KOPT-K1 (cell line): ENCODE measurements around the gene HINT3.
"Not testable (repeated sequence)": the region's sequence is repeated elsewhere in the genome, so short reads cannot be mapped to it uniquely, and the experiment has no call there.

ENCODE experiments used
- H3K27ac ChIP-seq: fragments of 200-600 bp; sonication (generic); 2 replicates; pipeline ENCODE4 v1.5.1; 2016; ENCODE audit warnings: antibody characterized with exemption, mild to moderate bottlenecking, low read depth, low read length; ENCODE audit not compliant: poor library complexity, severe bottlenecking
- H3K36me3 ChIP-seq: fragments of 200-600 bp; sonication (generic); 2 replicates; pipeline ENCODE4 v1.5.1; 2017; ENCODE audit warnings: antibody characterized with exemption, mild to moderate bottlenecking, low read length, moderate library complexity; ENCODE audit not compliant: insufficient read depth
- H3K9me3 ChIP-seq: fragments of 200-600 bp; sonication (generic); 2 replicates; pipeline ENCODE4 v1.5.1; 2017; ENCODE audit warnings: antibody characterized with exemption, low read length, mild to moderate bottlenecking; ENCODE audit not compliant: insufficient read depth, poor library complexity, severe bottlenecking

HINT3 gene

DNA sequence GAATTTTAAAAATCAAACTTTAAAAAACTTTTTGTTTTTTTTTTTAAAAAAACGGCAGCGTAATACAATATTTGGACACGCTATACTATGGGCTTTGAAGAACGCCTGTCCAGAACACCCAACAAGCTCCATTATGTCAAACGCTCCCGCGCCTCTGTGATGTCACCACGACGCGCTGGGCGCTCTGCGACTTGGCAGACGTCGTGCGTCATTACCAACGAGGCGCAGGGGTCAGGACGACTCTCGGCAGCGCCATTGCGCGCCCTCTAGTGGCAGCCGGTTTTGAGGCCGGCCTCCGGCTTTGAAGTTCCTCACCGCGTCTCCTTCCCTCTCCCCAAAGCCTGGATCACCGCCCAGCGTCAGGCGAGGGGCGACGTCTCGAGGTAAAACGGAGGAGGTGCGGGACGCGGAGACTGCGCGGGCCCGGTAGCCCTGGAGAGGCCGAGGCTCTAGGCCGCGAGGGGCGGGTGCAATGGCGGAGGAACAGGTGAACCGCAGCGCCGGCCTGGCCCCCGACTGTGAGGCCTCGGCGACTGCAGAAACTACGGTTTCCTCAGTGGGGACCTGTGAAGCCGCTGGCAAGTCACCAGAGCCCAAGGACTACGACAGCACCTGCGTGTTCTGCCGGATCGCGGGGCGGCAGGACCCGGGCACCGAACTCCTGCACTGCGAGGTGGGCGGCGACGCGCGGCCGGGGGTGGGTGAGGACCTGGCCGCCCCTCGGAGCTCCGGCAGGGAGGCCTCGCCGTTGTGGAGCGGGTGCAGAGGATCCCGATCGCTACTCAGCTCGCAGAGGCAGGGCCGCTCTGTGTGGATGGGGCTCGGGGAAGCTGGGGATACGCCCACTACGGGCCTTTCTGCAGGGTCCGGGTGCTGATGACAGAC, at the start of gene HINT3:
Gene HINT3, plus strand, starts transcription at position 265 of the 885 bp plus-strand sequence. Its CDS starts 208 bp downstream, at position 473.
- H3K36me3 ChIP-seq: peaks cover 15% of the 10 kb centered on the region; the same call in 1 of the 2 replicates
- peaks cover 7% of the 10 kb centered on the region for H3K9me3 ChIP-seq
- peak within 1 kb of the TSS; percentile 84 for H3K27ac ChIP-seq

DNA sequence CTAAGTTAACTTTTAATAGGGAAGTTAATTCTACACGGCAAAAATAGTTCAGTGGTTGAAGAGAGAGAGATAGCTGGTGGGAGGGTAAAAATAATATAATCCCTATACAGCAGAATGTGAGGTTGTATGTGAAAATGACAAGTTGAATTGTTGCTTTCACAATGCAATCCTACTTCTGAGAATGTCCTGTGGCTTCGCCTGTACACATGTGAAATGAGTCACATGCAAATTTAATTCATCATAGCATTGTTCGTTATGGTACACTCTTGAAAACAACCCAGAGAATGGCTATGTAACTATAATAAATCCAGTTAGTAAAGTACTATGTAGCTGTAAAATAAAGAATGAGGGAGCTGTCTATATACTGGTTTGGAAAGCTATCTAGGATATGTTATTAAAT, 46.0 kb upstream of the HINT3 start:
- Histone ChIP-seq H3K27ac (no peak overlapping the region), H3K36me3 (peaks cover 9% of the 10 kb centered on the region; the same call in 1 of the 2 replicates), H3K9me3 (no peaks in the 10 kb centered on the region)

DNA sequence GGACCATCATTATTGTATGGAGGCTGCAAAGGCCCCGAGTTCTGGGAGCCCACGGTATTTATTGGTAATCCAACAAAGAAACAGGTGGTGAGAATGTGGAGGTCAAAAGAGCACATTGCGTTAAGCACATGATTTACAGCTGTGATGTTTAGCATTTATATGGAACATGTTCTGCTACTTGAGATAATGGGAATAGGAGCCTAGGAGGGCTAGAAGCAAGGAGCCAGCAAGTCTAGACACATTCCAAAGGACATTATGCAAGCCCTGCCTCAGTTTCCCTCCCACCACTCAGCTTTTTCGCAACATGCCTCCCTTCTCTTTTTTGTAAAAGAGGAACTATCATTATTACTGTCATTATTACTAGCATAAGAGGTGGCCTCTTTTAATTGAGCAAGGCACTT, 45.5 kb upstream of the HINT3 start:
- not testable (repeated sequence) for H3K27ac ChIP-seq, H3K9me3 ChIP-seq
- H3K36me3 ChIP-seq: peaks cover 13% of the 10 kb centered on the region

DNA sequence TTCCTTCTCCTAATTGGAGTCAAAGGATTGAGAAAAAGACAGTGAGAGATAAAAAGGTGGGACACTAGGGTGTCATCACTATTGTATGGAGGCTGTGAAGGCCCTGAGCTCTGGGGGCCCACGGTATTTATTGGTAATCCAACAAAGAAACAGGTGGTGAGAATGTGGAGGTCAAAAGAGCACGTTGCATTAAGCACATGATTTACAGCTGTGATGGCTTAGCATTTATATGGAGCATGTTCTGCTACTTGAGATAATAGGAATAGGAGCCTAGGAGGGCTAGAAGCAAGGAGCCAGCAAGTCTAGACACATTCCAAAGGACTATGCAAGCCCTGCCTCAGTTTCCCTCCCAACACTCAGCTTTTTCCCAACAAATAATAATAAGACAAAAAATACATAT, 44.1 kb upstream of the HINT3 start:
- not testable (repeated sequence) for H3K27ac ChIP-seq, H3K9me3 ChIP-seq
- peaks cover 24% of the 10 kb centered on the region for H3K36me3 ChIP-seq

DNA sequence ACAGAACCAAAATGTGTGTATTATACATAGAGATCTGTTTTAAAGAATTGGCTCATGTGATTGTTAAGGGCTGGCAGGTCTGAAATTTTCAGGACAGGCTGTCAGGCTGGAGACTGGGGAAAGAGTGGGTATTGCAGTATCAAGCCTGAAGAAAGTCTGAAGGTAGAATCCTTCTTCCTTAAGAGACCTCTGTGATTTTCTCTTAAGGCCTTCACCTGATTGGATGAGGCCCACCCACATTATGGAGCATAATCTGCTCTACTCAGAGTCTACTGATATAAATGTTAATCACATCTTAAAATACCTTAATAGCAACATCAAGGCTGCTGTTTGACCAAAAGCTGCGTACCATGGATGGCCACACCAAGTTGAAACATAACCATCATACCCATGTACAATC, 43.4 kb upstream of the HINT3 start:
- H3K27ac ChIP-seq: no peak overlapping the region
- H3K9me3 ChIP-seq: no peaks in the 10 kb centered on the region
- peaks cover 21% of the 10 kb centered on the region for H3K36me3 ChIP-seq

DNA sequence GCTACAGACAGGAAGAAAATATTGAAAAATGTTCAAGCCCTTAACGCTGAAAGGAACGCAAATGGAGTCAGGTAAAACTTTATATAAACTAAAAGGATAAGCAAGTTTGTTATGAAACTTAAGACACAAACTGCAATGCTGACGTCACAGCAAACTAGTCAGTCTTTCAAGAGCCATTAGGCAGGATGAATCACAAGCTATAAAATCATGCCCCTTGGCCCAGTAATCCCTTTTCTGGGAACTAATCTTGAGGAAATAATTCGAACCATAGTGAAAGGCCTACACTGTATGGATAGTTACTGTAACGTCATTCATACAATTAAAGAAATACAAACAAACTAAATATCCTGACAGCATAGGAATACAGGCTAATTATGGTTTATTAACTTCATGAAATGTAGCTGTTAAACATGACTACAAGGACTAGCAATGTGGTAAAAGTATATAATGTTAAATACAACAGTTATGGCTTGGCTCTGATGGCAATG, 42.7 kb upstream of the HINT3 start:
- H3K9me3 ChIP-seq: no peaks in the 10 kb centered on the region
- no peak overlapping the region for H3K27ac ChIP-seq
- peaks cover 20% of the 10 kb centered on the region for H3K36me3 ChIP-seq

DNA sequence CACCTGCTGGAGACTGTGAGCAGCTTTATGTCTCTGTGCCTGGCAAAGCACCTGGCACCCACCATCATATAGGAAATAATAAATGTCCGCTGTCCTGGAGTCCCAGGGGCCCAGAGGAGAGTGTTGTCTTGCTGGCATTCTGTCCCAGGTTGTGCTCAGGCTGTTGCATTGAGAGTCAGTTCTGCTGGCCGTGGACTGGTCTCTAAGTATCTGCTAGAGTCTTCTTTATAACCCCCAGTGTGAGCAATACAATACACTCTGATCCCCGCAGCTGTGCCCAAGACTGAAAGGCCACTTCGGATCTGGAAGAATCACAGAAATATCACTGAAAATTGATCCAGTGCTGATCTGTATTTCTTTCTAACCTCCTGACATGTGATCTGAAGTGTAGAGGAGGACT, 38.3 kb upstream of the HINT3 start:
- no peak overlapping the region for H3K27ac ChIP-seq
- H3K9me3 ChIP-seq: no peaks in the 10 kb centered on the region
- H3K36me3 ChIP-seq: peaks cover 41% of the 10 kb centered on the region

DNA sequence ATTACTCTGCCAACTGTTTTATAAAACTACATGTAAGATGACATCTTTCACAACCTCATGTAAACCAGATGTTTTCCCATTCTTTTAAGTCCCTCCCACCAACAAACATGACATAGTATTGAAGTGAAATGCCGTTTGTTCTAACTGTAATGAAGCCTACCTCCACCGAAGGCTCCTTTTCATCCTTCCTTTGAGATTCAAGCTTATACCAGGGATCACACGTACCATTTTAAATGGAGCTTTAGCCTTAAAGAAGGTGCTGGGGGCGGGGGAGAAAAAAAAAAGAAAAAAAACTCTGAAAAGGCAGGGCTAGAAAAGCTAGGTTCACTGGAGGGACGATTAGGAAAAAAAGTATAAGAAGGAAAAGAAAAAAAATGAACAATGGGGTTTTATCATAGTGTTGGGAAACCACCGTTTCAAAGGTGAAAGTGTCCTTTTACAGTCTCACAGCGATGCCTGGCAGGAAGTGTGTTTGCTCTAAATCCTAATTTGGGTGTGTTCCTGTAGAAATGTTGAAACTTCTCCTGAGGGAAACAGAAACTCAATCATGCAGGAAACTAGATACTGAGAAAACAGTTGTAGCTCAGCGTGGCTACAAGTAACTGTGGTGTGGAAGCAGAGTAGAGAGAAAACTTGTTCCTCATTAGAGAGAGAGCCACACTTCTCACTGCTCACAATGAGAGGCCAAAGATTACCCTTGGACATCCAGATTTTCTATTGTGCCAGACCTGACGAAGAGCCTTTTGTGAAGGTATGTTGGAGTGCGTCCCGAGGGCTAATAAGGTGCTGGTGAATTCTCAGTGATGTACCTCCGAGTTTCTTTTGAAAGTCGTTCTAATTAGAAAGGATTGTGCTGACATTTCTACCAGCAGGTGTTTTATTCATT, 37.6 kb upstream of the HINT3 start:
- Histone ChIP-seq H3K27ac (peak overlapping the region; percentile 56), H3K9me3 (no peaks in the 10 kb centered on the region), H3K36me3 (peaks cover 48% of the 10 kb centered on the region)

DNA sequence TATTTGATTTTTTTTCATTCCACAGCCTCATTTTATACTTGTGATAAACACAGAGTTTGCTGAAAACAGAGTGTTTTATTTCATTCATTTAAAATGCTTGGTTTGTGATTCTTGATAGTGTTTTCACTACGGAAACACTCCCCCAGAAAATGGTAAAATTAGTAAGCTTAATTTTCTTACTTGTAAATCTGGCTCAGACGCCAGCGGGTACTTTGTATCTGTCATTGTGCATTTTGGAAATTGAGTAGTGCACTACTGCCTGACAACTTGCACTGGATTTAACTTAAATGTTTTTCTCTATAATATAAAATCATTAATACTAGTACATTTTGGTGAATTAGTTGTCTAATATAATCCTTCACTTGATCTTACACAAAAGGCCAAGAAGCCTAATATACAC, 37.0 kb upstream of the HINT3 start:
- Histone ChIP-seq H3K36me3 (peaks cover 50% of the 10 kb centered on the region), H3K27ac (peak overlapping the region; percentile 56), H3K9me3 (no peaks in the 10 kb centered on the region)

DNA sequence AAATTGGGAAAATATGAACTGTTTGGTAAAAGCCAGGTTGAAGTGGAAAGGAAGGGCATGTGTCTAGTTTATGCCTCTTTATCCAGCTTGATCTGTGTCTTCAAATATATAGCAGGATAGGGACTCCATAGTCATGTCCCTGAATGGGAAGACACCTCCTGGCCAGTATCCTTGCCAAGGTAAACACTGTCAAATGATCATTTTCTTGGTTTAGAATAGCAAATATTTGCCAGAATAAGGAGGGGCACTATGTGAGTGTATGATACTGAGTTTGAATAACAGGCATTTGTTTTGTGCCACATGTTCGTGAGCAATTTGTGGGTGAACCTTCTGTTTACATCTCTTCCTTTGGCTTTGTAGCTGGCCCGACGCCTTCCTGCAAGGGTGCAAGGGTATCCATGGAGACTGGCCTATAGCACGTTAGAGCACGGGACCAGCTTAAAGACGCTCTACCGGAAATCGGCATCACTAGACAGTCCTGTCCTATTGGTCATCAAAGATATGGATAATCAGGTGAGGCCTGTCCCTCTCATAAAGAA, 34.2 kb upstream of the HINT3 start:
- Histone ChIP-seq H3K9me3 (no peaks in the 10 kb centered on the region), H3K36me3 (peaks cover 31% of the 10 kb centered on the region), H3K27ac (no peak overlapping the region)

DNA sequence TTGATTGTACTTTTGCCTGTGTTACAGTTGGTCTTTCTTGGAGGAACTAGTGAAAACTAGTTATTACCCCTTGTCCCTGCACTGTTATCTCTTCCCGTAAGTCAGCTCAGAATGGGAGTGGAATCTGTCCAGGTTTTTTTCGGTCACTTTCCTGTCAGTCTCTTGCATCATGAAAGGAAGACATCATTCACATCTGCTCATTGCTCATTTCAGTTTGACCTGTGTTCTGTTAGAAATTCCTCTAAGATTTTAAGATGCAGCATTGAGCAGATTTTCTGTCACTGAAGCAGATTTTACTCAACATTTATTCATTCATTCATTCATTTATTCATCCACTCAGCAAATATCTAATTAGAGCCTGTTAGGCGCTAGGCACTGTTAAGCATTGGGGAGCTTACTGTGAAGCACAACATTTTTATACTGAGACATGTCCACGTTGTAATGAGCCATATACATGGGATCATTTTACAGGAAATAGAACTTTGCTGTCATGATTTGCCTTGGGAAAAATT, 33.1 kb upstream of the HINT3 start:
- Histone ChIP-seq H3K9me3 (no peaks in the 10 kb centered on the region), H3K27ac (peak overlapping the region; percentile 73), H3K36me3 (peaks cover 41% of the 10 kb centered on the region)

DNA sequence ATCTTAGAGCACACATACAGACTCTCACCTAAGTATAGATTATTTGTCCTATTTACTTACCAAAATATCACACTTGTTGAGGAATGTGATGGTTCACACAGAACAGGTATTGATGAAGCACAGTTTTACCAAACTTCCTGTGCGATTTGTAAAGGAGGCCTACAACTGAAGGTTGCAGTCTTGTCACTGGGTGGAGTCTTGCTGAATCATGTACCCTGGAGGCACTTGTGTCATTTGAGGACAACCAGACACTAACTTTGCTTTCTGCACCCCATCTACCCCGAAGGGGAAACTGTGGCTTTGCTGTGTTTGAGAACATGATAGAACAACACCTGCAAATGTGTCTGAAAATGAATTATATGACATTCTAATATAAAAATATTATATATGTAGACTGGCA, 32.4 kb upstream of the HINT3 start:
- Histone ChIP-seq H3K9me3 (no peaks in the 10 kb centered on the region), H3K27ac (peak overlapping the region; percentile 73), H3K36me3 (peaks cover 46% of the 10 kb centered on the region)

DNA sequence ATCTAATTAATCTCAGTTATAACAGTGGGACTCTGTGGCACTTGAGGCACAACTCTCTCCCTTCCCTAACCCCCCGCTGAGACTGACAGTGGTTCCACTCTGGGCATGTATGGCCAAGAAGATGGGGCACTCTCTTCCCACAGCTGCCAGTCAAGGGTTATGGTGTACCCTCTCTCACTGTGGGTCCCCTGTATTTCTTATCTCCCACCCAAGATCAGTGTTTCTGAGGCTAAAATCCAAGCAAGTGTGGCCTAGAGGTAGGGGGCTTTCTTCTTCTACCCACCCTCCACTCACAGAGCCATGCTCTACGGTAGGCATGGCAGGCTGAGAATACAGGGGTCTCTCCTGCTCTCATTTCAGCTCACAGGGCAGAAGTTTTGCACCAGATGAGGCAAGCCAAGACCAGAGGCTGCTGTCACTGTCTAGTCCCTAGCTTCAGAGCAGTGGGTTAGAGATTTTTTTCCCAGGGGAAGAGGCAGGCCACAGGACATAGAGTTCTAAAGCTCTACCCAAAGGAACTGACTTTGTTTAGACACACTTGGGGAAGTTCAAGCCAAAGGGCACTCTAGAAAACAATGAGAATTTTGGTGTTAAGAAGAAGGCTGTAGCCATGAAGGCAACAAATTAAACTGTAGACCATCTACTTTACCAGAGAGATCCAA, 31.7 kb upstream of the HINT3 start:
- peak overlapping the region; percentile 73 for H3K27ac ChIP-seq
- H3K9me3 ChIP-seq: no peaks in the 10 kb centered on the region
- H3K36me3 ChIP-seq: peaks cover 46% of the 10 kb centered on the region

DNA sequence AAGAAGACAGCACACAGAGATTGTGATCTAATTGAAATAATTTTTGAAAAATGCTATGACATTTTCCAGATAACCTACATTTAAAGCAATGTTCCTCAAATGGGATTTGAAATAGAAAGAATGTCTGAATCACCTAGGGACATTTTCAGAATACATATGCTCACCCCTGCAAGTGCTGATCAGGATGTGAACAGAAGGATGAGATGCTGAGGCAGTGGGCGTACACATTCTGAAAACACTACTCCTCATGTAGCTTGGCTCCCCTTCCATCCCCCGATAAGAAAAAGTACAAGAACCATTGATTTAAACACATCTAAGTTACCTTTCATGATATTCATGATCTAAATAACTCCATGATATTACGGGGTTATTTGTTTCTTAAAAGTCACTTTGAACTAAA, 29.9 kb upstream of the HINT3 start:
- H3K9me3 ChIP-seq: no peaks in the 10 kb centered on the region
- H3K27ac ChIP-seq: no peak overlapping the region
- H3K36me3 ChIP-seq: peaks cover 40% of the 10 kb centered on the region
